ENCODE data around the gene GADD45A. TPM values are rescaled to one million over a fixed set of nuclear protein-coding genes. Genes with fewer than 3 reads are reported as not detected.
"Not testable (repeated sequence)": the region's sequence is repeated elsewhere in the genome, so short reads cannot be mapped to it uniquely, and the experiment has no call there.

The GADD45A gene
- total RNA-seq, 1 experiment from 2014 or later: 34.5 TPM

- POLR2A ChIA-PET: no interaction called here
- no peaks in the 10 kb centered on the region for H3K9me3 Mint-ChIP-seq
- ATAC-seq (no peak), DNase-seq (ENCODE audit: low spot score) (no peak)
- no peak overlapping the region for H3K4me3 Mint-ChIP-seq
- peaks cover 21% of the 10 kb centered on the region for H3K4me1 Mint-ChIP-seq
- no peak for TF ChIP-seq CBFB (CRISPR knock-in tag; IDR thresholded peaks at IDR 0.05; ENCODE audit: low read depth)
- TF ChIP-seq USF1 (CRISPR knock-in tag; IDR thresholded peaks at IDR 0.05): no peak
- TF ChIP-seq ZSCAN18 (CRISPR knock-in tag; IDR thresholded peaks at IDR 0.05): no peak
- TF ChIP-seq ZNF281 (CRISPR knock-in tag; IDR thresholded peaks at IDR 0.05): no peak
- no peak for TF ChIP-seq MAX (CRISPR knock-in tag; IDR thresholded peaks at IDR 0.05)
- no peak for TF ChIP-seq ZNF121 (CRISPR knock-in tag; IDR thresholded peaks at IDR 0.05)
- no peak for TF ChIP-seq ZBTB43 (CRISPR knock-in tag; IDR thresholded peaks at IDR 0.05)
- TF ChIP-seq MLX (CRISPR knock-in tag; IDR thresholded peaks at IDR 0.05): no peak
- TF ChIP-seq OVOL2 (CRISPR knock-in tag; IDR thresholded peaks at IDR 0.05; ENCODE audit: borderline replicate concordance): no peak
- no peak for TF ChIP-seq ATF6 (CRISPR knock-in tag; IDR thresholded peaks at IDR 0.05)
- no peak for TF ChIP-seq CREM (CRISPR knock-in tag; IDR thresholded peaks at IDR 0.05)
- TF ChIP-seq NR3C1 (CRISPR knock-in tag; conservative IDR thresholded peaks at IDR 0.05; ENCODE audit: low read depth): no peak
- no peak for TF ChIP-seq SP1 (CRISPR knock-in tag; conservative IDR thresholded peaks at IDR 0.05)
- TF ChIP-seq HMGXB4 (CRISPR knock-in tag; IDR thresholded peaks at IDR 0.05): no peak
- no peak for TF ChIP-seq IRF2 (CRISPR knock-in tag; IDR thresholded peaks at IDR 0.05; ENCODE audit: borderline replicate concordance, low read depth)
- no peak for TF ChIP-seq ZNF423 (CRISPR knock-in tag; IDR thresholded peaks at IDR 0.05)
- TF ChIP-seq TEAD4 (CRISPR knock-in tag; IDR thresholded peaks at IDR 0.05): no peak
- CTCF ChIA-PET: interaction anchor here (1.8 kb wide), 1 partner anchor 30 kb away, joined by 10 read pairs; no protein-coding TSS in a partner anchor
- H3K27me3 Mint-ChIP-seq (ENCODE audit: low read depth): no peaks in the 10 kb centered on the region
- H3K27ac Mint-ChIP-seq: no peak overlapping the region
- H3K36me3 Mint-ChIP-seq: no peaks in the 10 kb centered on the region
These were observed 44.9 kb downstream of the GADD45A start for GRCh38 chr1:67729872-67730271.

GRCh38 chr1:67730312-67730711, 45.3 kb downstream of the GADD45A start:
- CTCF ChIA-PET: interaction anchor here (1.1 to 1.8 kb wide), 3 partner anchors 29 to 168 kb away, joined by 3 to 10 read pairs (median 3); no protein-coding TSS in a partner anchor
- H3K36me3 Mint-ChIP-seq; H3K4me3 Mint-ChIP-seq; H3K9me3 Mint-ChIP-seq; H3K27me3 Mint-ChIP-seq (ENCODE audit: low read depth); POLR2A ChIA-PET; H3K27ac Mint-ChIP-seq; DNase-seq (ENCODE audit: low spot score); ATAC-seq: not testable (repeated sequence)
- peaks cover 17% of the 10 kb centered on the region for H3K4me1 Mint-ChIP-seq

All from WTC11 (cell line).